HTERT RPE-1 (cell line): ENCODE data around the gene AKAP13.

Experiments used
- in situ Hi-C: fragments of 300-500 bp; cut with MboI; formaldehyde crosslinking; loops from 4 replicates; pipeline ENCODE4 v1.14.3; 2020; ENCODE audit warnings: low sequenced_read_pairs

The AKAP13 gene

GRCh38 chr15:85386261-85386660 is 5.9 kb downstream of the AKAP13 start:
- in situ Hi-C loops: no loop called here

GRCh38 chr15:85388566-85389305 is 8.3 kb downstream of the AKAP13 start:
- in situ Hi-C loops: no loop called here

GRCh38 chr15:85389306-85389650 is 8.9 kb downstream of the AKAP13 start:
- in situ Hi-C loops: no loop called here

GRCh38 chr15:85389772-85390171 is 9.4 kb downstream of the AKAP13 start:
- in situ Hi-C loops: no loop called here

GRCh38 chr15:85393210-85393609 is 12.8 kb downstream of the AKAP13 start:
- in situ Hi-C loops: no loop called here

- in situ Hi-C loops: no loop called here
Measured at GRCh38 chr15:85394554-85395333, 14.3 kb downstream of the AKAP13 start.

GRCh38 chr15:85396554-85396953 is 16.2 kb downstream of the AKAP13 start:
- in situ Hi-C loops: no loop called here

- in situ Hi-C loops: no loop called here
Measured at GRCh38 chr15:85397151-85397550, 16.7 kb downstream of the AKAP13 start.

GRCh38 chr15:85397926-85398325 is 17.5 kb downstream of the AKAP13 start:
- in situ Hi-C loops: no loop called here

- in situ Hi-C loops: no loop called here
Measured at GRCh38 chr15:85398822-85399221, 18.4 kb downstream of the AKAP13 start.

- in situ Hi-C loops: no loop called here
Measured at GRCh38 chr15:85399627-85400026, 19.2 kb downstream of the AKAP13 start.

- in situ Hi-C loops: no loop called here
Measured at GRCh38 chr15:85400606-85401005, 20.2 kb downstream of the AKAP13 start.

GRCh38 chr15:85401108-85401774 is 20.8 kb downstream of the AKAP13 start:
- in situ Hi-C loops: no loop called here

GRCh38 chr15:85402195-85402881 is 21.9 kb downstream of the AKAP13 start:
- in situ Hi-C loops: no loop called here

- in situ Hi-C loops: no loop called here
Measured at GRCh38 chr15:85403745-85404144, 23.3 kb downstream of the AKAP13 start.

GRCh38 chr15:85404176-85404917 is 23.9 kb downstream of the AKAP13 start:
- in situ Hi-C loops: no loop called here

- in situ Hi-C loops: no loop called here
Measured at GRCh38 chr15:85404918-85405866, 24.8 kb downstream of the AKAP13 start.

GRCh38 chr15:85406916-85407315 is 26.5 kb downstream of the AKAP13 start:
- in situ Hi-C loops: no loop called here
